Pancreas (tissue), 10 donors: Measurements from ENCODE around the gene SCRN3. TPM values are rescaled to one million over a fixed set of nuclear protein-coding genes. Genes with fewer than 3 reads are reported as not detected.

Experiments
- ATAC-seq, 4 donors: fragments of 200-7000 bp; cut with Tn5 transposase; one replicate each; pipeline versions ENCODE4 v1.8.0 to v1.9.1; 2020; ENCODE audit warnings: mild to moderate bottlenecking in 4 of 4, moderate library complexity in 4 of 4
- DNase-seq, 6 donors: peaks; one replicate each; pipeline ENCODE4 v3.0.0-alpha.2; 2020
- FAIRE-seq: peaks from 2 replicates; lab custom pipeline; 2012; peaks lifted over from hg19 to GRCh38; lab: Jason Lieb, UNC
- H3K27ac ChIP-seq, 4 donors: fragments of 200-600 bp; sonication (generic); 1 replicate in 3 of 4; 2 replicates in 1 of 4; pipeline versions ENCODE4 v1.5.0 to v1.8.0; 2020
- H3K27me3 ChIP-seq, 4 donors: fragments of 200-600 bp; one replicate each; pipeline ENCODE4 v1.8.0; 2021
- H3K36me3 ChIP-seq, 3 donors: fragments of 200-600 bp; sonication (generic) in 1 of 3; one replicate each; pipeline versions ENCODE4 v1.5.0 to v1.8.0; 2020 to 2021
- H3K4me1 ChIP-seq, 3 donors: fragments of 200-600 bp; one replicate each; pipeline ENCODE4 v1.8.0; 2021
- H3K4me3 ChIP-seq, 4 donors: fragments of 200-600 bp; sonication (generic) in 2 of 4; one replicate each; pipeline versions ENCODE4 v1.5.0 to v1.8.0; 2020 to 2021
- H3K9me3 ChIP-seq, 4 donors: fragments of 200-600 bp; one replicate each; pipeline ENCODE4 v1.8.0; 2021
- CTCF ChIP-seq, 4 donors: fragments of 200-600 bp; sonication (generic) in 3 of 4; IDR thresholded peaks; one replicate each; pipeline versions ENCODE4 v1.5.0 to v1.8.0; 2021; ENCODE audit warnings: antibody characterized with exemption in 4 of 4
- WGBS, 2 donors: extraction: QIAGEN DNeasy Blood & Tissue Kit; methylation state at CpG; one replicate each; pipeline ENCODE4 v1.1.7; 2013; 5-methylcytosine and 5-hydroxymethylcytosine counted together
- intact Hi-C, 3 donors: fragments of 100-400 bp; cut with DNase I; formaldehyde crosslinking; loops; one replicate each; pipeline versions ENCODE4 v1.11.1 to v1.14.2; 2022
- polyA plus RNA-seq, 2 donors: library from polyadenylated mRNA; stranded (reverse); fragments of 200-250 nt; gene quantifications; one replicate each; pipeline ENCODE4 v1.2.3, GENCODE V29; 2013
- total RNA-seq, 6 donors: library from RNA; stranded (reverse); fragmentation: NEBNext Ultra II Directional in 4 of 6; extraction: Animal tissue kit (Norgen Biotek cat#: 25700) in 4 of 6; gene quantifications; one replicate each; pipeline versions ENCODE4 v1.2.1 to v1.2.4, GENCODE V29; 2021 to 2023
- donor health status: healthy with polysubstance abuse.
- donor health status: DM: no; HTN: no; CAD: no; lungs with moderate emphysema.
- donor health status: DM: no; HTN: no; CAD: no.
- donor health status: control.
- donor health status: control.
- donor health status: Bipolar disorder and iron deficiency.
- donor health status: DM: yes; HTN: yes; CAD: no.
- donor health status: DM: no; HTN: no; CAD: no.
- donor health status: DM: no; HTN: no; CAD: no.
- donor health status: DM: yes; HTN: yes; CAD: no.

SCRN3 gene
- total and polyA plus RNA-seq, 8 donors, result 8.2 to 14.8 (median 9.9) TPM

- no peak for TF ChIP-seq CTCF (IDR thresholded peaks at IDR 0.05)
- H3K27ac ChIP-seq, result no peak overlapping the region
- no peaks in the 10 kb centered on the region for H3K27me3 ChIP-seq
- no peaks in the 10 kb centered on the region for H3K9me3 ChIP-seq
- peaks cover 3 to 11% (median 10%) of the 10 kb centered on the region in 3 donors for H3K4me1 ChIP-seq
- intact Hi-C loops, result no loop called here
- FAIRE-seq (no peak), ATAC-seq (no peak), DNase-seq (no peak)
- 72 to 92% methylated on average over 2 of the region's 2 CpGs for WGBS, 2 donors
- no peaks in the 10 kb centered on the region for H3K36me3 ChIP-seq
- no peak overlapping the region for H3K4me3 ChIP-seq
Measured at GRCh38 chr2:174430066-174430465, 34.5 kb downstream of the SCRN3 start.

- H3K36me3 ChIP-seq, result peaks cover 0 to 7% (median 0%) of the 10 kb centered on the region in 3 donors
- H3K4me3 ChIP-seq, result no peak overlapping the region
- intact Hi-C loops, result no loop called here
- no peak for TF ChIP-seq CTCF (IDR thresholded peaks at IDR 0.05)
- H3K4me1 ChIP-seq, result peaks cover 3 to 11% (median 10%) of the 10 kb centered on the region in 3 donors
- no peak for FAIRE-seq
- no peaks in the 10 kb centered on the region for H3K27me3 ChIP-seq
- no peaks in the 10 kb centered on the region for H3K9me3 ChIP-seq
- ATAC-seq, result no peak
- 97 to 100% methylated on average over 1 of the region's 1 CpG for WGBS, 2 donors
- DNase-seq, result no peak
- H3K27ac ChIP-seq, result no peak overlapping the region
Measured at GRCh38 chr2:174431902-174432301, 36.4 kb downstream of the SCRN3 start.

GRCh38 chr2:174436351-174436750 lies 40.8 kb downstream of the SCRN3 start:
- no peaks in the 10 kb centered on the region for H3K9me3 ChIP-seq
- no peak overlapping the region for H3K27ac ChIP-seq
- FAIRE-seq (no peak), ATAC-seq (no peak), DNase-seq (no peak)
- peaks cover 0 to 9% (median 0%) of the 10 kb centered on the region in 3 donors for H3K36me3 ChIP-seq
- TF ChIP-seq CTCF (IDR thresholded peaks at IDR 0.05), result no peak
- no peak overlapping the region for H3K4me3 ChIP-seq
- intact Hi-C loops, result no loop called here
- H3K27me3 ChIP-seq, result no peaks in the 10 kb centered on the region
- no peaks in the 10 kb centered on the region for H3K4me1 ChIP-seq

GRCh38 chr2:174438146-174438886 lies 42.8 kb downstream of the SCRN3 start:
- DNase-seq (no peak), ATAC-seq (peak in 2 of 4 donors; percentile 28 to 71), FAIRE-seq (no peak)
- Histone ChIP-seq H3K4me1 (no peaks in the 10 kb centered on the region), H3K27me3 (no peaks in the 10 kb centered on the region), H3K27ac (no peak overlapping the region), H3K9me3 (no peaks in the 10 kb centered on the region), H3K36me3 (peaks cover 0 to 20% (median 0%) of the 10 kb centered on the region in 3 donors), H3K4me3 (no peak overlapping the region)
- intact Hi-C loops, result no loop called here
- 87 to 94% methylated on average over 13 of the region's 13 CpGs for WGBS, 2 donors
- TF ChIP-seq CTCF (IDR thresholded peaks at IDR 0.05), result no peak

- FAIRE-seq (no peak), DNase-seq (no peak), ATAC-seq (no peak)
- Histone ChIP-seq H3K4me3 (no peak overlapping the region), H3K27ac (no peak overlapping the region), H3K27me3 (no peaks in the 10 kb centered on the region), H3K36me3 (peaks cover 0 to 20% (median 0%) of the 10 kb centered on the region in 3 donors), H3K4me1 (no peaks in the 10 kb centered on the region), H3K9me3 (no peaks in the 10 kb centered on the region)
- no peak for TF ChIP-seq CTCF (IDR thresholded peaks at IDR 0.05)
- WGBS, 2 donors, result 81 to 84% methylated on average over 2 of the region's 2 CpGs
- intact Hi-C loops, result no loop called here
Measured at GRCh38 chr2:174439323-174439722, 43.8 kb downstream of the SCRN3 start.
